GM23338 (cell line): Measurements from ENCODE around the gene EHBP1L1. TPM values are rescaled to one million over a fixed set of nuclear protein-coding genes. Genes with fewer than 3 reads are reported as not detected.

ENCODE experiments used
- ATAC-seq: fragments of 200-7000 bp; cut with Tn5 transposase; 3 replicates; pipeline ENCODE4 v1.9.1; 2020
- DNase-seq: peaks from one replicate; pipeline ENCODE4 v3.0.0-alpha.2; 2015; ENCODE audit warnings: low spot score
- H2AFZ ChIP-seq: fragments of 200-600 bp; sonication (generic); 2 replicates; pipeline ENCODE4 v1.8.0; 2016; ENCODE audit warnings: antibody characterized with exemption, mild to moderate bottlenecking, moderate library complexity
- H3F3A ChIP-seq: fragments of 200-600 bp; sonication (generic); replicated peaks from 2 replicates; pipeline ENCODE4 v1.8.0; 2017; ENCODE audit warnings: antibody characterized with exemption, mixed run types, low read depth
- H3K27ac ChIP-seq: fragments of 200-600 bp; sonication (generic); 2 replicates; pipeline ENCODE4 v1.6.1; 2016; ENCODE audit warnings: low read depth
- H3K27me3 ChIP-seq: fragments of 200-600 bp; sonication (generic); 2 replicates; pipeline ENCODE4 v1.8.0; 2016; ENCODE audit warnings: mild to moderate bottlenecking, mixed run types, moderate library complexity; ENCODE audit not compliant: insufficient read depth
- H3K36me3 ChIP-seq: fragments of 200-600 bp; sonication (generic); 2 replicates; pipeline ENCODE4 v1.8.0; 2016; ENCODE audit warnings: mild to moderate bottlenecking; ENCODE audit not compliant: insufficient read depth
- H3K4me1 ChIP-seq: fragments of 200-600 bp; sonication (generic); 2 replicates; pipeline ENCODE4 v1.8.0; 2016; ENCODE audit warnings: mild to moderate bottlenecking, moderate library complexity; ENCODE audit not compliant: insufficient read depth
- H3K4me2 ChIP-seq: fragments of 200-600 bp; sonication (generic); 2 replicates; pipeline ENCODE4 v1.7.1; 2017; ENCODE audit warnings: mixed run types
- H3K4me3 ChIP-seq: fragments of 200-600 bp; sonication (generic); 2 replicates; pipeline ENCODE4 v1.6.1; 2016; ENCODE audit warnings: mixed run types
- H3K79me2 ChIP-seq: fragments of 200-600 bp; sonication (generic); replicated peaks from 2 replicates; pipeline ENCODE4 v1.8.0; 2017; ENCODE audit warnings: mild to moderate bottlenecking; ENCODE audit not compliant: insufficient read depth
- H3K9me2 ChIP-seq: fragments of 200-600 bp; sonication (generic); 2 replicates; pipeline ENCODE4 v1.8.0; 2017; ENCODE audit not compliant: insufficient read depth
- H4K20me1 ChIP-seq: fragments of 200-600 bp; sonication (generic); replicated peaks from 2 replicates; pipeline ENCODE4 v1.8.0; 2017; ENCODE audit warnings: mild to moderate bottlenecking; ENCODE audit not compliant: insufficient read depth
- H3K27ac Mint-ChIP-seq: 2 replicates; pipeline ENCODE4 v1.8.0; 2020; ENCODE audit warnings: inconsistent platforms, mild to moderate bottlenecking, moderate library complexity, mixed read lengths
- H3K27me3 Mint-ChIP-seq: 3 replicates; pipeline ENCODE4 v1.8.0; 2022; ENCODE audit warnings: low read depth, mild to moderate bottlenecking, moderate library complexity, mixed read lengths, inconsistent platforms; ENCODE audit not compliant: insufficient read depth, poor library complexity
- H3K36me3 Mint-ChIP-seq: 3 replicates; pipeline ENCODE4 v1.8.0; 2021; ENCODE audit warnings: low read depth, mild to moderate bottlenecking, inconsistent platforms, moderate library complexity, mixed read lengths
- H3K4me1 Mint-ChIP-seq: 3 replicates; pipeline ENCODE4 v1.8.0; 2020; ENCODE audit warnings: mild to moderate bottlenecking, inconsistent platforms, mixed read lengths
- H3K4me3 Mint-ChIP-seq: 3 replicates; pipeline ENCODE4 v1.8.0; 2021; ENCODE audit warnings: moderate library complexity, mild to moderate bottlenecking, inconsistent platforms, mixed read lengths
- H3K9me3 Mint-ChIP-seq: 3 replicates; pipeline ENCODE4 v1.8.0; 2020; ENCODE audit warnings: moderate library complexity, mild to moderate bottlenecking, inconsistent platforms, mixed read lengths
- CREB1 ChIP-seq: fragments of 250-450 bp; sonication (Bioruptor Pico); IDR thresholded peaks from 2 replicates; pipeline ENCODE4 v1.5.0; 2020; ENCODE audit warnings: low read depth, mild to moderate bottlenecking, moderate library complexity
- EZH2phosphoT487 ChIP-seq: fragments of 200-600 bp; sonication (generic); IDR thresholded peaks from one replicate; pipeline ENCODE4 v1.8.1; 2018; ENCODE audit warnings: antibody characterized with exemption; ENCODE audit not compliant: unreplicated experiment
- JUNB ChIP-seq: IDR thresholded peaks from one replicate; pipeline ENCODE4 v1.6.1; 2016; ENCODE audit warnings: antibody characterized with exemption; ENCODE audit not compliant: unreplicated experiment
- NANOG ChIP-seq: IDR thresholded peaks from 2 replicates; pipeline ENCODE4 v1.6.1; 2016; ENCODE audit warnings: antibody characterized with exemption, borderline replicate concordance
- REST ChIP-seq: IDR thresholded peaks from one replicate; pipeline ENCODE4 v1.6.1; 2018; ENCODE audit warnings: antibody characterized with exemption; ENCODE audit not compliant: unreplicated experiment
- STAT1 ChIP-seq: IDR thresholded peaks from one replicate; pipeline ENCODE4 v1.6.1; 2016; ENCODE audit warnings: antibody characterized with exemption; ENCODE audit not compliant: unreplicated experiment
- ZNF331 ChIP-seq: fragments of 250-450 bp; sonication (Bioruptor Pico); IDR thresholded peaks from 2 replicates; pipeline ENCODE4 v1.5.0; 2020; ENCODE audit warnings: low read depth, mild to moderate bottlenecking, moderate library complexity
- polyA plus RNA-seq: library from polyadenylated mRNA; unstranded; fragments of >200 nt; fragmentation: Nextera tagmentation; extraction: Ambion mirVana; gene quantifications from 2 replicates; pipeline ENCODE4 v1.2.1, GENCODE V29; 2016
- total RNA-seq: library from RNA; depleted of rRNA; stranded (reverse); fragments of >200 nt; shearing (Covaris generic); gene quantifications from 2 replicates; pipeline ENCODE4 v1.2.3, GENCODE V29; 2014
- TF ChIP-seq, protein P1 (sequence below): fragments of 250-450 bp; sonication (Bioruptor Pico); IDR thresholded peaks from 2 replicates; pipeline ENCODE4 v1.5.0; 2020; ENCODE audit warnings: mild to moderate bottlenecking, moderate library complexity
- TF ChIP-seq, protein P2 (sequence below): IDR thresholded peaks from 2 replicates; pipeline ENCODE4 v1.6.1; 2016; ENCODE audit warnings: antibody characterized with exemption

The EHBP1L1 gene
- total and polyA plus RNA-seq, 2 experiments from 2014 or later: 2.9 to 10.9 TPM

GRCh38 chr11:65618763-65619162, 42.9 kb downstream of the EHBP1L1 start:
- Mint-ChIP-seq H3K36me3 (peaks cover 28% of the 10 kb centered on the region), H3K9me3 (no peaks in the 10 kb centered on the region; the same call in 2 of the 3 replicates), H3K4me3 (no peak overlapping the region), H3K27ac (no peak overlapping the region), H3K4me1 (peaks cover 8% of the 10 kb centered on the region), H3K27me3 (peaks cover 20% of the 10 kb centered on the region)
- TF ChIP-seq EZH2phosphoT487: no peak
- no peak for TF ChIP-seq STAT1
- TF ChIP-seq JUNB: no peak
- TF ChIP-seq CREB1 (CRISPR knock-in tag): no peak
- TF ChIP-seq, protein P1, sequence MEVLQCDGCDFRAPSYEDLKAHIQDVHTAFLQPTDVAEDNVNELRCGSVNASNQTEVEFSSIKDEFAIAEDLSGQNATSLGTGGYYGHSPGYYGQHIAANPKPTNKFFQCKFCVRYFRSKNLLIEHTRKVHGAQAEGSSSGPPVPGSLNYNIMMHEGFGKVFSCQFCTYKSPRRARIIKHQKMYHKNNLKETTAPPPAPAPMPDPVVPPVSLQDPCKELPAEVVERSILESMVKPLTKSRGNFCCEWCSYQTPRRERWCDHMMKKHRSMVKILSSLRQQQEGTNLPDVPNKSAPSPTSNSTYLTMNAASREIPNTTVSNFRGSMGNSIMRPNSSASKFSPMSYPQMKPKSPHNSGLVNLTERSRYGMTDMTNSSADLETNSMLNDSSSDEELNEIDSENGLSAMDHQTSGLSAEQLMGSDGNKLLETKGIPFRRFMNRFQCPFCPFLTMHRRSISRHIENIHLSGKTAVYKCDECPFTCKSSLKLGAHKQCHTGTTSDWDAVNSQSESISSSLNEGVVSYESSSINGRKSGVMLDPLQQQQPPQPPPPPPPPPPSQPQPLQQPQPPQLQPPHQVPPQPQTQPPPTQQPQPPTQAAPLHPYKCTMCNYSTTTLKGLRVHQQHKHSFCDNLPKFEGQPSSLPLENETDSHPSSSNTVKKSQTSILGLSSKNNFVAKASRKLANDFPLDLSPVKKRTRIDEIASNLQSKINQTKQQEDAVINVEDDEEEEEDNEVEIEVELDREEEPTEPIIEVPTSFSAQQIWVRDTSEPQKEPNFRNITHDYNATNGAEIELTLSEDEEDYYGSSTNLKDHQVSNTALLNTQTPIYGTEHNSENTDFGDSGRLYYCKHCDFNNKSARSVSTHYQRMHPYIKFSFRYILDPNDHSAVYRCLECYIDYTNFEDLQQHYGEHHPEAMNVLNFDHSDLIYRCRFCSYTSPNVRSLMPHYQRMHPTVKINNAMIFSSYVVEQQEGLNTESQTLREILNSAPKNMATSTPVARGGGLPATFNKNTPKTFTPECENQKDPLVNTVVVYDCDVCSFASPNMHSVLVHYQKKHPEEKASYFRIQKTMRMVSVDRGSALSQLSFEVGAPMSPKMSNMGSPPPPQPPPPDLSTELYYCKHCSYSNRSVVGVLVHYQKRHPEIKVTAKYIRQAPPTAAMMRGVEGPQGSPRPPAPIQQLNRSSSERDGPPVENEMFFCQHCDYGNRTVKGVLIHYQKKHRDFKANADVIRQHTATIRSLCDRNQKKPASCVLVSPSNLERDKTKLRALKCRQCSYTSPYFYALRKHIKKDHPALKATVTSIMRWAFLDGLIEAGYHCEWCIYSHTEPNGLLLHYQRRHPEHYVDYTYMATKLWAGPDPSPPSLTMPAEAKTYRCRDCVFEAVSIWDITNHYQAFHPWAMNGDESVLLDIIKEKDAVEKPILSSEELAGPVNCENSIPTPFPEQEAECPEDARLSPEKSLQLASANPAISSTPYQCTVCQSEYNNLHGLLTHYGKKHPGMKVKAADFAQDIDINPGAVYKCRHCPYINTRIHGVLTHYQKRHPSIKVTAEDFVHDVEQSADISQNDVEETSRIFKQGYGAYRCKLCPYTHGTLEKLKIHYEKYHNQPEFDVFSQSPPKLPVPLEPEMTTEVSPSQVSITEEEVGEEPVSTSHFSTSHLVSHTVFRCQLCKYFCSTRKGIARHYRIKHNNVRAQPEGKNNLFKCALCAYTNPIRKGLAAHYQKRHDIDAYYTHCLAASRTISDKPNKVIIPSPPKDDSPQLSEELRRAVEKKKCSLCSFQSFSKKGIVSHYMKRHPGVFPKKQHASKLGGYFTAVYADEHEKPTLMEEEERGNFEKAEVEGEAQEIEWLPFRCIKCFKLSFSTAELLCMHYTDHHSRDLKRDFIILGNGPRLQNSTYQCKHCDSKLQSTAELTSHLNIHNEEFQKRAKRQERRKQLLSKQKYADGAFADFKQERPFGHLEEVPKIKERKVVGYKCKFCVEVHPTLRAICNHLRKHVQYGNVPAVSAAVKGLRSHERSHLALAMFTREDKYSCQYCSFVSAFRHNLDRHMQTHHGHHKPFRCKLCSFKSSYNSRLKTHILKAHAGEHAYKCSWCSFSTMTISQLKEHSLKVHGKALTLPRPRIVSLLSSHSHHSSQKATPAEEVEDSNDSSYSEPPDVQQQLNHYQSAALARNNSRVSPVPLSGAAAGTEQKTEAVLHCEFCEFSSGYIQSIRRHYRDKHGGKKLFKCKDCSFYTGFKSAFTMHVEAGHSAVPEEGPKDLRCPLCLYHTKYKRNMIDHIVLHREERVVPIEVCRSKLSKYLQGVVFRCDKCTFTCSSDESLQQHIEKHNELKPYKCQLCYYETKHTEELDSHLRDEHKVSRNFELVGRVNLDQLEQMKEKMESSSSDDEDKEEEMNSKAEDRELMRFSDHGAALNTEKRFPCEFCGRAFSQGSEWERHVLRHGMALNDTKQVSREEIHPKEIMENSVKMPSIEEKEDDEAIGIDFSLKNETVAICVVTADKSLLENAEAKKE (CRISPR knock-in tag): no peak
- TF ChIP-seq NANOG: no peak
- TF ChIP-seq REST: no peak
- TF ChIP-seq ZNF331: no peak
- TF ChIP-seq, protein P2, sequence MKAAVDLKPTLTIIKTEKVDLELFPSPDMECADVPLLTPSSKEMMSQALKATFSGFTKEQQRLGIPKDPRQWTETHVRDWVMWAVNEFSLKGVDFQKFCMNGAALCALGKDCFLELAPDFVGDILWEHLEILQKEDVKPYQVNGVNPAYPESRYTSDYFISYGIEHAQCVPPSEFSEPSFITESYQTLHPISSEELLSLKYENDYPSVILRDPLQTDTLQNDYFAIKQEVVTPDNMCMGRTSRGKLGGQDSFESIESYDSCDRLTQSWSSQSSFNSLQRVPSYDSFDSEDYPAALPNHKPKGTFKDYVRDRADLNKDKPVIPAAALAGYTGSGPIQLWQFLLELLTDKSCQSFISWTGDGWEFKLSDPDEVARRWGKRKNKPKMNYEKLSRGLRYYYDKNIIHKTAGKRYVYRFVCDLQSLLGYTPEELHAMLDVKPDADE: no peak
- Histone ChIP-seq H3K9me2 (no peaks in the 10 kb centered on the region), H3K27me3 (no peaks in the 10 kb centered on the region), H3K4me1 (peaks cover 6% of the 10 kb centered on the region; the same call in 1 of the 2 replicates), H3K79me2 (peaks cover 17% of the 10 kb centered on the region), H2AFZ (no peak overlapping the region), H3K36me3 (no peaks in the 10 kb centered on the region; the same call in 1 of the 2 replicates), H3K4me2 (no peak overlapping the region), H4K20me1 (peaks cover 14% of the 10 kb centered on the region), H3F3A (peaks cover 3% of the 10 kb centered on the region), H3K27ac (no peak overlapping the region), H3K4me3 (no peak overlapping the region)
- DNase-seq (no peak), ATAC-seq (no peak)
